ENCODE data around the gene MAP7D2. TPM values are rescaled to one million over a fixed set of nuclear protein-coding genes. Genes with fewer than 3 reads are reported as not detected.
A peak's percentile ranks its signal among the peaks of the same experiment; 100 is the strongest.

MAP7D2 gene
- total RNA-seq, 1 experiment from 2014 or later: 1.9 TPM

DNA sequence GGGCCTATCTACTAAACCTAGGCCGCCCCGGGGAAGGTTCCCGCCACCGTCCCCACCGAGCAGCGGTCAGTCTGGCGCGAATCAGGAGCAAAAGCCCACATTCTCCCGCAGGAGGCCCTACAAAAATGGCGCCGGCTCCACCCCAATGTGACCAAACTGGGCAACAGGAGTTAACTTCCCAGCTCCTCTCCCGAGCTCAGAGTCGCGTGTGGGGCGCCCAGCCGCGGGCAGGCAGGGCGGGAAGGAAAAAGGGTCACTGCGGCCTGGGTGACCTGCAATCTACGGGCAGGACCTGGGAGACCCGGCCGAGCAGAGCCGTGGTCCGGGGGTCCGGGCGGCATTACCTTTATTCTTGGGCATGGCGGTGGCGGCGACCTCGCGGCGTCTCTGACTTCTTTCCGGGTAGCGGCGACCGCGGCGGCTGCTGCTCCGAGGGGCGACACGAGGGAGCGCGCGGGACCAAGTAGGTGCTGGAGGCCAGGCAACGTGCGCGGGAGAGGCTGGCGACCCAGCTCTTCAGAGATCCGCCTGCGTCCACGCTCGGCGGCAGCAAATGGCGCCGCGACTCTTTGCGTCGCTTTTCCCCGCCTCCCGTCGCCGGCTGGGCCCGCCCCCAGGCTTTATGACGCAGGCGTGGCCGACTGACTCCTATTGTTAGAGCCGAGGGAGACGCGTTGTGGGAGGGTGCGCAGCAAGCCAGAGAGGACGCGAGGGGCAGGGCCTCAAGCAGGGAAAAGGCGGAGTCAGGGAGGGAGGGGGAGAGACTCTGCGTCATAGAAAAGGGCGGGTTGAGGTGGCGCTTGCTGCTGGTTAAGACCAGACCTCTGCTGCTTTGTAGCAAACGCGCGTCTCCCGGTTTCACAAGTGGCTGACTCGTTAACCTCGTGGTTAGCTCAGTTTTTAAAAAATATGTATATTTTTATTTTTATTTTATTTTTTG, 24.8 kb upstream of the MAP7D2 start, which contains the start of gene EIF1AX:
EIF1AX (minus strand) TSS at position 558 of the 940 bp plus-strand sequence; CDS start at position 360, 198 bp downstream.
- peaks cover 5 to 12% of the 10 kb centered on the region in 2 experiments for H3K4me1 Mint-ChIP-seq
- peak within 1 kb of the TSS; percentile 49 for H3K4me2 ChIP-seq (ENCODE audit: insufficient read depth, insufficient read length, low read length)
- peak within 1 kb of the TSS; percentile 86 for H3K9ac ChIP-seq (ENCODE audit: extremely low read depth, insufficient read length, low read length)
- H3K79me1 ChIP-seq (ENCODE audit: insufficient read depth, low read depth, low read length, poor library complexity, severe bottlenecking): no peaks in the 10 kb centered on the region
- H3K36me3 Mint-ChIP-seq (ENCODE audit: insufficient read depth in 1 of 3, low read depth in 3 of 3): peaks cover 24 to 43% (median 37%) of the 10 kb centered on the region in 3 experiments
- H2BK5ac ChIP-seq (ENCODE audit: insufficient read length, low read length): no peak within 1 kb of the TSS
- H3K9me3 Mint-ChIP-seq: peaks cover 57 to 60% of the 10 kb centered on the region in 2 experiments
- peak; percentile 95 for DNase-seq
- H3K56ac ChIP-seq (ENCODE audit: insufficient read length, low read depth, low read length): no peak within 1 kb of the TSS
- H3K18ac ChIP-seq (ENCODE audit: insufficient read length, low read depth, low read length): peak within 1 kb of the TSS; percentile 75
- H3K4me1 ChIP-seq (ENCODE audit: insufficient read depth, low read length): no peaks in the 10 kb centered on the region
- peak within 1 kb of the TSS; percentile 80 for H3K14ac ChIP-seq (ENCODE audit: insufficient read depth, low read length)
- no peak for TF ChIP-seq CTCF (conservative IDR thresholded peaks at IDR 0.05)
- no peak within 1 kb of the TSS for H4K8ac ChIP-seq (replicated peaks; ENCODE audit: insufficient read length, low read depth, low read length)
- no peaks in the 10 kb centered on the region for H3K27me3 Mint-ChIP-seq (ENCODE audit: low read depth)
- H3K9me3 ChIP-seq (ENCODE audit: control insufficient read depth, low read depth, low read length): peaks cover 8% of the 10 kb centered on the region
- H3K4me3 Mint-ChIP-seq: peak within 1 kb of the TSS; percentile 89 to 90
- no peaks in the 10 kb centered on the region for H4K20me1 ChIP-seq (ENCODE audit: control insufficient read depth, insufficient read depth, insufficient read length)
- H3K23ac ChIP-seq (ENCODE audit: insufficient read length, low read depth, low read length): no peak within 1 kb of the TSS
- no peak within 1 kb of the TSS for H2AK5ac ChIP-seq (ENCODE audit: insufficient read length, low read length)
- no peak within 1 kb of the TSS; the same call in 1 of the 2 replicates for H3K4ac ChIP-seq (ENCODE audit: low read depth, low read length)
- no peaks in the 10 kb centered on the region for H3K27me3 ChIP-seq (ENCODE audit: insufficient read depth, low read length)
- peaks cover 18% of the 10 kb centered on the region for H3K79me2 ChIP-seq (ENCODE audit: insufficient read depth, low read length)
- H3K23me2 ChIP-seq (ENCODE audit: insufficient read length, low read depth, low read length, poor library complexity, severe bottlenecking): no peaks in the 10 kb centered on the region
- peak within 1 kb of the TSS; percentile 58 to 97 (median 96); a peak in 5 of 7 replicates for H3K27ac Mint-ChIP-seq
- no peak within 1 kb of the TSS for H2BK120ac ChIP-seq (ENCODE audit: low read depth, low read length, poor library complexity, severe bottlenecking)
- no peak within 1 kb of the TSS for H2BK20ac ChIP-seq (ENCODE audit: low read depth, low read length, poor library complexity, severe bottlenecking)
- no peak within 1 kb of the TSS for H2AFZ ChIP-seq (ENCODE audit: low read length)
- no peak within 1 kb of the TSS for H3K27ac ChIP-seq (ENCODE audit: insufficient read length, low read depth, low read length)
- no peak within 1 kb of the TSS for H4K5ac ChIP-seq (ENCODE audit: insufficient read length, low read depth, low read length)
- no peak within 1 kb of the TSS for H2BK12ac ChIP-seq (ENCODE audit: insufficient read length, low read depth, low read length)
- no peak within 1 kb of the TSS for H3T11ph ChIP-seq (ENCODE audit: low read length)
- WGBS (ENCODE audit: extremely low coverage, insufficient read length, low lambda C conversion rate): no CpG with 5 or more reads among the region's 82 CpGs
- H2BK15ac ChIP-seq (ENCODE audit: low read depth, low read length): no peak within 1 kb of the TSS
- H4K91ac ChIP-seq (ENCODE audit: insufficient read length, low read depth, low read length): no peak within 1 kb of the TSS
